ENCODE results near the gene ASCL2.

ASCL2 gene

GRCh38 chr11:2299773-2300172, 29.4 kb upstream of the ASCL2 start:
- no peak for DNase-seq (ENCODE audit: insufficient read length, low spot score)
- no peak for FAIRE-seq
- TF ChIP-seq, protein P1, sequence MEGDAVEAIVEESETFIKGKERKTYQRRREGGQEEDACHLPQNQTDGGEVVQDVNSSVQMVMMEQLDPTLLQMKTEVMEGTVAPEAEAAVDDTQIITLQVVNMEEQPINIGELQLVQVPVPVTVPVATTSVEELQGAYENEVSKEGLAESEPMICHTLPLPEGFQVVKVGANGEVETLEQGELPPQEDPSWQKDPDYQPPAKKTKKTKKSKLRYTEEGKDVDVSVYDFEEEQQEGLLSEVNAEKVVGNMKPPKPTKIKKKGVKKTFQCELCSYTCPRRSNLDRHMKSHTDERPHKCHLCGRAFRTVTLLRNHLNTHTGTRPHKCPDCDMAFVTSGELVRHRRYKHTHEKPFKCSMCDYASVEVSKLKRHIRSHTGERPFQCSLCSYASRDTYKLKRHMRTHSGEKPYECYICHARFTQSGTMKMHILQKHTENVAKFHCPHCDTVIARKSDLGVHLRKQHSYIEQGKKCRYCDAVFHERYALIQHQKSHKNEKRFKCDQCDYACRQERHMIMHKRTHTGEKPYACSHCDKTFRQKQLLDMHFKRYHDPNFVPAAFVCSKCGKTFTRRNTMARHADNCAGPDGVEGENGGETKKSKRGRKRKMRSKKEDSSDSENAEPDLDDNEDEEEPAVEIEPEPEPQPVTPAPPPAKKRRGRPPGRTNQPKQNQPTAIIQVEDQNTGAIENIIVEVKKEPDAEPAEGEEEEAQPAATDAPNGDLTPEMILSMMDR (IDR thresholded peaks at IDR 0.05; ENCODE audit: insufficient read depth, missing control alignments): no peak

- DNase-seq (ENCODE audit: insufficient read length, low spot score): no peak
- no peak for FAIRE-seq
- TF ChIP-seq, protein P1 (IDR thresholded peaks at IDR 0.05; ENCODE audit: insufficient read depth, missing control alignments): no peak
Observed at GRCh38 chr11:2298795-2299761, 28.7 kb upstream of the ASCL2 start.

- FAIRE-seq (no peak), DNase-seq (ENCODE audit: insufficient read length, low spot score) (no peak)
- TF ChIP-seq, protein P1 (IDR thresholded peaks at IDR 0.05; ENCODE audit: insufficient read depth, missing control alignments): no peak
Observed at GRCh38 chr11:2298131-2298794, 27.9 kb upstream of the ASCL2 start.

DNA sequence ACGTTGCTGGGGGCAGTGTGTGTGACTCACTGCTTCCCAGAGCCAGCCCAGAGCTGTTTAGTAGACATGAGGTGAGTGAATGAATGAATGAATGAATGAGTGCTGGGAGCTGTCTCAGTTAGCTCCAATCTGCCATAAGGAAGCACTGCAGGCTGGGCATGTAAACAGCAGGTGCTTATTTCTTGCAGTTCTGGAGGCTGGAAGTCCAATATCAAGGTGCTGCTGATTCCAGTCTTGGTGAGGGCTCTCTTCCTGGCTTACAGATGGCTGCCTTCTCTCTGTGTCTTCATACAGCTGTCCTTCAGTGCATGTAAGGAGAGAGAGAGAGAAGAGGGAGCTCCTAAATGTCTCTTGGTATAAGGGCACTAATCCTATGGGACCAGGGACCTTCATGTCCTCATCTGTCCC, 27.2 kb upstream of the ASCL2 start:
- TF ChIP-seq, protein P1 (IDR thresholded peaks at IDR 0.05; ENCODE audit: insufficient read depth, missing control alignments): no peak
- DNase-seq (ENCODE audit: insufficient read length, low spot score): no peak
- FAIRE-seq: no peak

- DNase-seq (ENCODE audit: insufficient read length, low spot score): no peak
- no peak for FAIRE-seq
- TF ChIP-seq, protein P1 (IDR thresholded peaks at IDR 0.05; ENCODE audit: insufficient read depth, missing control alignments): no peak
Observed at GRCh38 chr11:2296913-2297622, 26.7 kb upstream of the ASCL2 start.

- DNase-seq (ENCODE audit: insufficient read length, low spot score) (no peak), FAIRE-seq (no peak)
- TF ChIP-seq, protein P1 (IDR thresholded peaks at IDR 0.05; ENCODE audit: insufficient read depth, missing control alignments): no peak
Observed at GRCh38 chr11:2295971-2296912, 25.9 kb upstream of the ASCL2 start.
